ENCODE data around the gene PIM1. TPM values are rescaled to one million over a fixed set of nuclear protein-coding genes. Genes with fewer than 3 reads are reported as not detected.

PIM1 gene
- 10 to 100 TPM in 1 of 2 donors, 1 to 10 TPM in 1; 7.3 to 10.6 TPM for total RNA-seq

GRCh38 chr6:37169496-37170272 lies at the start of gene PIM1:
Gene PIM1 (plus strand): TSS chr6:37170152. CDS start chr6:37170576, 424 bp downstream.
- DNase-seq (peak; percentile 99 to 100 (median 100)), ATAC-seq (peak; percentile 89)
- H3K9me3 ChIP-seq = no peaks in the 10 kb centered on the region
- 0% methylated on average over 43 to 58 of the region's 90 CpGs for WGBS, 2 donors
- TF ChIP-seq POLR2A (IDR thresholded peaks at IDR 0.05) (peak; percentile 74 to 92 (median 76)), CTCF (IDR thresholded peaks at IDR 0.05) (peak in 1 of 7 experiments; percentile 6)
- H3K27ac ChIP-seq = peak within 1 kb of the TSS; percentile 88 to 93 (median 90)
- peak within 1 kb of the TSS; percentile 44 to 85 for H3K4me3 ChIP-seq
- H3K36me3 ChIP-seq (replicated peaks in 1 of 2; ENCODE audit: insufficient read depth in 1 of 2, low read depth in 2 of 2) = peaks cover 9 to 12% of the 10 kb centered on the region in 2 donors
- H3K27me3 ChIP-seq = no peaks in the 10 kb centered on the region
- intact Hi-C loops (cut with DNase I) = loop anchor here (5.0 to 10.0 kb wide), 4 partner anchors 38 to 405 kb away; no protein-coding TSS in a partner anchor
- H3K4me1 ChIP-seq = peaks cover 28% of the 10 kb centered on the region

- no peaks in the 10 kb centered on the region for H3K27me3 ChIP-seq
- H3K4me3 ChIP-seq = no peak overlapping the region
- WGBS, 2 donors = 68 to 74% methylated on average over 4 of the region's 4 CpGs
- H3K9me3 ChIP-seq = no peaks in the 10 kb centered on the region
- ATAC-seq (no peak), DNase-seq (no peak)
- TF ChIP-seq CTCF (IDR thresholded peaks at IDR 0.05) = no peak
- no peak for TF ChIP-seq POLR2A (IDR thresholded peaks at IDR 0.05)
- intact Hi-C loops (cut with DNase I) = no loop called here
- no peaks in the 10 kb centered on the region for H3K4me1 ChIP-seq
- no peaks in the 10 kb centered on the region for H3K36me3 ChIP-seq (replicated peaks in 1 of 2; ENCODE audit: insufficient read depth in 1 of 2, low read depth in 2 of 2)
- no peak overlapping the region for H3K27ac ChIP-seq
Measured at GRCh38 chr6:37121556-37121955, 48.4 kb upstream of the PIM1 start.

GRCh38 chr6:37122861-37123260 lies 47.1 kb upstream of the PIM1 start:
- H3K27ac ChIP-seq = no peak overlapping the region
- H3K27me3 ChIP-seq = no peaks in the 10 kb centered on the region
- DNase-seq (no peak), ATAC-seq (no peak)
- H3K36me3 ChIP-seq (replicated peaks in 1 of 2; ENCODE audit: insufficient read depth in 1 of 2, low read depth in 2 of 2) = no peaks in the 10 kb centered on the region
- no peak for TF ChIP-seq CTCF (IDR thresholded peaks at IDR 0.05)
- no peak for TF ChIP-seq POLR2A (IDR thresholded peaks at IDR 0.05)
- peaks cover under 1% of the 10 kb centered on the region for H3K4me1 ChIP-seq
- 92 to 98% methylated on average over 5 of the region's 5 CpGs for WGBS, 2 donors
- H3K4me3 ChIP-seq = no peak overlapping the region
- intact Hi-C loops (cut with DNase I) = no loop called here
- H3K9me3 ChIP-seq = no peaks in the 10 kb centered on the region

GRCh38 chr6:37123957-37124729 lies 45.8 kb upstream of the PIM1 start:
- peaks cover 4% of the 10 kb centered on the region for H3K4me1 ChIP-seq
- DNase-seq (no peak), ATAC-seq (no peak)
- intact Hi-C loops (cut with DNase I) = no loop called here
- H3K36me3 ChIP-seq (replicated peaks in 1 of 2; ENCODE audit: insufficient read depth in 1 of 2, low read depth in 2 of 2) = no peaks in the 10 kb centered on the region
- H3K27ac ChIP-seq = no peak overlapping the region
- no peak for TF ChIP-seq CTCF (IDR thresholded peaks at IDR 0.05)
- TF ChIP-seq POLR2A (IDR thresholded peaks at IDR 0.05) = no peak
- WGBS, 2 donors = 92 to 96% methylated on average over 13 to 14 of the region's 15 CpGs
- no peaks in the 10 kb centered on the region for H3K27me3 ChIP-seq
- H3K4me3 ChIP-seq = no peak overlapping the region
- no peaks in the 10 kb centered on the region for H3K9me3 ChIP-seq

Measured in body of pancreas (tissue), 4 donors.